Measurements from ENCODE around the gene PZP.

DNA sequence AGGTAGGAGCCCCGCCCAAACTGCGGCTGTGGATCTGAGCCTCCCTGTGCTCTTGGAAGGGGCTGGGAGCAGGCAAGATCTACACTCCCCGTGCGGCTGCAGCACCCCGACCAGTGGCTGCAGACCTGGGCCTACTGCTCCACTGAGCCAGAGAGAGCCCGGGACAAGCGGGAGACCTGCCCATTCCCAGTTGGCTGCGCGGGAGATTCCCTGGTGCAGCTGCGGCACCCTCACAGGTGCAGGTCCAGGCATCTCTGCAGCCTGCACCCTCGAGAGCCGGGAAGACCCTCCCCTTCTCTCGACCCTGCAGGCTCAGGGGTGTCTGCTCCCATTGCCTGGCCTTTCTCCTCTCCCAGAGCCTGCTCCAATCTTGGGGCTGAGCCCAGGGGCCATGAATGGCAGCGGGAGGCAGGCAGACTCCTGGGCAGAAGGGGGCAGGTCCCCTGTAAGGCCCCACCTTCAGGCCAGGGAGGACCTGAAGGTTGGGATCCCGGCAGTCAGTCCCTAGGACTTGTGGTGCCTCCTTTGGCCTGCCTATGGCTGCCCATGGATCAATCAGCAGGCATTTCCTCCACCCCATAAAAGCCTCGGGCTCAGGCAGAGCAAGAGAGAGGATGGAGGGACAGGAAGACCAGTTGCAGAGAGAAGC is 83.7 kb downstream of the PZP start:
- TF ChIP-seq, protein P1, sequence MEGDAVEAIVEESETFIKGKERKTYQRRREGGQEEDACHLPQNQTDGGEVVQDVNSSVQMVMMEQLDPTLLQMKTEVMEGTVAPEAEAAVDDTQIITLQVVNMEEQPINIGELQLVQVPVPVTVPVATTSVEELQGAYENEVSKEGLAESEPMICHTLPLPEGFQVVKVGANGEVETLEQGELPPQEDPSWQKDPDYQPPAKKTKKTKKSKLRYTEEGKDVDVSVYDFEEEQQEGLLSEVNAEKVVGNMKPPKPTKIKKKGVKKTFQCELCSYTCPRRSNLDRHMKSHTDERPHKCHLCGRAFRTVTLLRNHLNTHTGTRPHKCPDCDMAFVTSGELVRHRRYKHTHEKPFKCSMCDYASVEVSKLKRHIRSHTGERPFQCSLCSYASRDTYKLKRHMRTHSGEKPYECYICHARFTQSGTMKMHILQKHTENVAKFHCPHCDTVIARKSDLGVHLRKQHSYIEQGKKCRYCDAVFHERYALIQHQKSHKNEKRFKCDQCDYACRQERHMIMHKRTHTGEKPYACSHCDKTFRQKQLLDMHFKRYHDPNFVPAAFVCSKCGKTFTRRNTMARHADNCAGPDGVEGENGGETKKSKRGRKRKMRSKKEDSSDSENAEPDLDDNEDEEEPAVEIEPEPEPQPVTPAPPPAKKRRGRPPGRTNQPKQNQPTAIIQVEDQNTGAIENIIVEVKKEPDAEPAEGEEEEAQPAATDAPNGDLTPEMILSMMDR (IDR thresholded peaks at IDR 0.05 in 4 of 5, conservative IDR thresholded peaks at IDR 0.05 in 1 of 5): no peak
- TF ChIP-seq POLR2A (IDR thresholded peaks at IDR 0.05): no peak

Data from gastrocnemius medialis (tissue), 4 donors.